ENCODE results near the gene GSK3B. TPM values are rescaled to one million over a fixed set of nuclear protein-coding genes. Genes with fewer than 3 reads are reported as not detected.
"Not testable (repeated sequence)": the region's sequence is repeated elsewhere in the genome, so short reads cannot be mapped to it uniquely, and the experiment has no call there.

The GSK3B gene
- total RNA-seq, 1 donor from 2014 or later: 65.4 TPM

DNA sequence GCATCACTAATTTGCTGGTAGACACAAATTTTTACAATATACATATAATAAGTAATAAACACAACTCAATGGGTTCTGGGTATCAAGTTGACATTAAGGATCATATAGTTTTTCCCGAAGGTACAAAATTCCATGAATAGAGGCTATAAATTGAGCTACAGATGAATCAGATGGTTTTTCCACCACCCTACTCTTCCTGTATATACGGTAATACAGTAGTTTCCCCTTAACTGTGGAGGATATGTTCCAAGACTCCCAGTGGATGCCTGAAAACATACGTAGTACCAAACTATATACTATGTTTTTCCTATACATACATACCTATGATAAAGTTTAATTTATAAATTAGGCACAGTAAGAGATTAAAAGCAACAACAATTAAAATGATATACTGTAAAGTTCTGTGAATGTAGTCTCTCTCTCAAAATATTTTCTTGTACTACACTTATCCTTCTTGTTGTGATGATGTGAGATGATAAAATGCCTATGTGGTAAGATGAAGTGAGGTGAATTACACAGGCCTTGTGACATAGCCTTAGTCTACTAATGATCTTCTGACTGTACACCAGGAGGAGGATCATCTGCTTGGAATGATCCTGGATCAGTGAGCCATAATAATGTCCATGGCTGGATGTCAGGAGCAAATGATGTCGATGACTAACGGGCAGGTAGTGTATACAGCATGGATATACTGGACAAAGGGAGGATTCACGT is 195.6 kb downstream of the GSK3B start:
- H3K4me1 Mint-ChIP-seq: no peaks in the 10 kb centered on the region
- TF ChIP-seq, protein P1, sequence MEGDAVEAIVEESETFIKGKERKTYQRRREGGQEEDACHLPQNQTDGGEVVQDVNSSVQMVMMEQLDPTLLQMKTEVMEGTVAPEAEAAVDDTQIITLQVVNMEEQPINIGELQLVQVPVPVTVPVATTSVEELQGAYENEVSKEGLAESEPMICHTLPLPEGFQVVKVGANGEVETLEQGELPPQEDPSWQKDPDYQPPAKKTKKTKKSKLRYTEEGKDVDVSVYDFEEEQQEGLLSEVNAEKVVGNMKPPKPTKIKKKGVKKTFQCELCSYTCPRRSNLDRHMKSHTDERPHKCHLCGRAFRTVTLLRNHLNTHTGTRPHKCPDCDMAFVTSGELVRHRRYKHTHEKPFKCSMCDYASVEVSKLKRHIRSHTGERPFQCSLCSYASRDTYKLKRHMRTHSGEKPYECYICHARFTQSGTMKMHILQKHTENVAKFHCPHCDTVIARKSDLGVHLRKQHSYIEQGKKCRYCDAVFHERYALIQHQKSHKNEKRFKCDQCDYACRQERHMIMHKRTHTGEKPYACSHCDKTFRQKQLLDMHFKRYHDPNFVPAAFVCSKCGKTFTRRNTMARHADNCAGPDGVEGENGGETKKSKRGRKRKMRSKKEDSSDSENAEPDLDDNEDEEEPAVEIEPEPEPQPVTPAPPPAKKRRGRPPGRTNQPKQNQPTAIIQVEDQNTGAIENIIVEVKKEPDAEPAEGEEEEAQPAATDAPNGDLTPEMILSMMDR (IDR thresholded peaks at IDR 0.05; ENCODE audit: unreplicated experiment): no peak
- no peak overlapping the region for H3K27ac Mint-ChIP-seq

DNA sequence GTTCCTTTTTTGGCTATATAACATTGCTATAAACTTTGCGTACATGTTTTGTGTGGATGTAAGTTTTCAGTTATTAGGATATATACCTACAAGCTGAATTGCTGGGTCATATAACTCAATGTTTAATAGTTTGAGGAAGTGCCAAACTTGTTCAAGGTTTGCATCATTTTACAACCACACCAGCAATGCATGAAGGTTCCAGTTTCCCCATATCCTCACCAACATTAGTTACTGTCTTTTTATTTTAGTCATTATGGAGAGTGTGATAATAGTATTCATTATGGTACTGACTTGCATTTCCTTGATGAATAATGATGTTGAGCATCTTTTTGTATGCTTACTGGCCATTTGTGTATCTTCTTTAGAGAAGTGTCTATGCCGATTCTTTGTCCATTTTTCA is 200.1 kb downstream of the GSK3B start:
- TF ChIP-seq, protein P1 (IDR thresholded peaks at IDR 0.05; ENCODE audit: unreplicated experiment): no peak
- H3K36me3 Mint-ChIP-seq: peaks cover 31% of the 10 kb centered on the region
- H3K4me3 Mint-ChIP-seq: no peak overlapping the region
- H3K27ac Mint-ChIP-seq: no peak overlapping the region
- H3K27me3 Mint-ChIP-seq (ENCODE audit: low read depth): no peaks in the 10 kb centered on the region
- H3K9me3 Mint-ChIP-seq: peaks cover 6% of the 10 kb centered on the region
- peaks cover 6% of the 10 kb centered on the region for H3K4me1 Mint-ChIP-seq
- DNase-seq (ENCODE audit: low spot score in 2 of 2, unreplicated experiment in 2 of 2): no peak

More for the DNA sequence above, 195.6 kb downstream of the GSK3B start:
- Mint-ChIP-seq H3K27me3 (ENCODE audit: low read depth) (no peaks in the 10 kb centered on the region), H3K36me3 (peaks cover 21% of the 10 kb centered on the region), H3K9me3 (no peaks in the 10 kb centered on the region), H3K4me3 (no peak overlapping the region)
- no peak for DNase-seq (ENCODE audit: low spot score in 2 of 2, unreplicated experiment in 2 of 2)

DNA sequence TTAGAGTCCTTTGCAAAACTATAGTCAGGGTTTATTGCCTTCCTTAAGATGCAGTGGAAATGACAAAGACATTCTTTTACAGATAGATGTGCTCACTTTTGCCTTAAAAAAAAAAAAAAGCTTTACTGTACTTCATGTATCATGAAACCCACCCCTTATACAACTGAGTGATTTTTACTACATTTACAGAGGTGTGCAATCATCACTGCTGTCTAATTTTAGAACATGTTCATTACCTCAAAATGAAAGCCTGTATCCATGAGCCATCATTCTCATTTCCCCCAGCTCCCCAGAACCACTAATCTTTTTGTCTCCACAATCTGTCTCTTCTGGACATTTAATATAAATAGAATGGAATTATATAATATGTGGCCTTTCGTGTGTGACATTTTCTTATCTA is 200.5 kb downstream of the GSK3B start:
- Mint-ChIP-seq H3K27me3 (ENCODE audit: low read depth) (no peaks in the 10 kb centered on the region), H3K36me3 (peaks cover 31% of the 10 kb centered on the region), H3K27ac (no peak overlapping the region), H3K9me3 (peaks cover 9% of the 10 kb centered on the region), H3K4me1 (peaks cover 6% of the 10 kb centered on the region), H3K4me3 (no peak overlapping the region)
- TF ChIP-seq, protein P1 (IDR thresholded peaks at IDR 0.05; ENCODE audit: unreplicated experiment): no peak
- no peak for DNase-seq (ENCODE audit: low spot score in 2 of 2, unreplicated experiment in 2 of 2)

DNA sequence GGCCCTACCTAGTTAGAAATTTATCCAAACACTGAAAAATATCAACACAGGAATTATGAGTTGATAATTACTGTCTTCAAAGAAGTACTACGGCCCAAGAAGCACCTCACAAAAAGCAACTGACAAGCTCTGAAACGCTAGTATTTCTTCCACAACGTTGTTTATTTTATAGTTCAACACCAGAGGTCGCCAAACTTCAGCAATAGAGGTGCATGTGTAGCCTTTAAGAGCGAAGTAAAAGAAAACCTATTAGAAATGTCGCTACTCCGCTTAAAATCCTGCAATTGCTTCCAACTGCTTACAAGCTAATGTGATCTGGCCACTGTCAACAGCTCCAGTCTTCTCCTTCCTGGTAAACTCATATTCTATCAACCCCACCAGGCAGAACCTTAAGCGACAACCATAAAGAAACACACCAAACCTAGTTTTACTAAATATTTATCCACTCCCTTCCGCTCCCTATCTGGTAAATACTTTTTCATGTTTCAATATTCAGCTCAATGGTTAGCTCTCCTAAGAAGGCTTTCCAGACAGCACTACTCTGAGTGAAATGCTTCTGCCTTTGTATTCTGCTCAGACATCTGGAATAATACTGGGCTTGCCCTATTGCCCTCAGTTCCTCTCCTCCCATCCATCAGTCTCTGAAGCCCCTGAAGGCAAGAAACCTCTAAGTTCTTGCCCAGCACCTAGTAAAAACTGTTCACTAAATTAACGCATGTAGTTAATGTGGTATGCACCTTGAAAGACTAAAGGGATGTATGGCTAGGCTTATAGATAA is 202.1 kb downstream of the GSK3B start:
- DNase-seq (ENCODE audit: low spot score in 2 of 2, unreplicated experiment in 2 of 2): peak in 1 of 2 experiments; percentile 43
- Mint-ChIP-seq H3K9me3 (peaks cover 24% of the 10 kb centered on the region), H3K4me3 (no peak overlapping the region), H3K4me1 (peaks cover 6% of the 10 kb centered on the region), H3K36me3 (peaks cover 44% of the 10 kb centered on the region), H3K27me3 (ENCODE audit: low read depth) (no peaks in the 10 kb centered on the region), H3K27ac (no peak overlapping the region)
- TF ChIP-seq, protein P1 (IDR thresholded peaks at IDR 0.05; ENCODE audit: unreplicated experiment): peak; percentile 44

DNA sequence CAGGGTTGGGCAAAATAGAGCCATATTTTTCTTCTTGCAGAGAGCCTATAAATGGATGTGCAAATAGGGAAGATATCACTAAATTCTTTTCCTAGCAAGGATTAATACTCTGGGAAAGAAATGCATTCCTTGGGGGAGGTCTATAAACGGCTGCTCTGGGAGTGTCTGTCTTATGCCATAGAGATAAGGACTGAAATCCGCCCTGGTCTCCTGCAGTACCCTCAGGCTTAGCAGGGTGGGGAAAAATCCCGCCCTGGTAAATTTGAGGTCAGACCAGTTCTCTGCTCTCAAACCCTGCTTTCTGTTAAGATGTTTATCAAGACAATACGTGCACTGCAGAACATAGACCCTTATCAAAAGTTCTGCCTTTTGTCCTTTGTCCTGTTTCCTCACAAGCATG is 205.6 kb downstream of the GSK3B start:
- DNase-seq (ENCODE audit: low spot score in 2 of 2, unreplicated experiment in 2 of 2); H3K27ac Mint-ChIP-seq; H3K4me3 Mint-ChIP-seq; H3K4me1 Mint-ChIP-seq; H3K27me3 Mint-ChIP-seq (ENCODE audit: low read depth): not testable (repeated sequence)
- Mint-ChIP-seq H3K36me3 (peaks cover 58% of the 10 kb centered on the region), H3K9me3 (peaks cover 42% of the 10 kb centered on the region)
